Heart right ventricle (tissue), 16 donors: ENCODE measurements around the gene TTLL10. TPM values are rescaled to one million over a fixed set of nuclear protein-coding genes. Genes with fewer than 3 reads are reported as not detected.

ENCODE experiments used
- ATAC-seq, 8 donors: fragments of 200-7000 bp; cut with Tn5 transposase; one replicate each; pipeline ENCODE4 v1.9.1; 2020; ENCODE audit warnings: mild to moderate bottlenecking in 8 of 8, moderate library complexity in 8 of 8, moderate number of reproducible peaks in 1 of 8
- DNase-seq, 2 donors: peaks; one replicate each; pipeline ENCODE4 v3.0.0-alpha.2; 2020
- H3K27ac ChIP-seq, 10 donors: fragments of 200-600 bp; sonication (generic) in 2 of 10; one replicate each; pipeline versions ENCODE4 v1.5.0 to v1.8.0; 2020 to 2022; ENCODE audit warnings: mild to moderate bottlenecking in 3 of 10
- H3K27me3 ChIP-seq, 7 donors: fragments of 200-600 bp; one replicate each; pipeline ENCODE4 v1.8.0; 2021 to 2022; ENCODE audit warnings: mild to moderate bottlenecking in 2 of 7
- H3K36me3 ChIP-seq, 9 donors: fragments of 200-600 bp; sonication (generic) in 1 of 9; one replicate each; pipeline versions ENCODE4 v1.5.0 to v1.8.0; 2020 to 2022; ENCODE audit warnings: mild to moderate bottlenecking in 2 of 9
- H3K4me1 ChIP-seq, 9 donors: fragments of 200-600 bp; sonication (generic) in 1 of 9; one replicate each; pipeline versions ENCODE4 v1.5.0 to v1.8.0; 2020 to 2022; ENCODE audit warnings: mild to moderate bottlenecking in 4 of 9
- H3K4me3 ChIP-seq, 10 donors: fragments of 200-600 bp; sonication (generic) in 2 of 10; one replicate each; pipeline versions ENCODE4 v1.5.0 to v1.8.0; 2020 to 2022; ENCODE audit warnings: mild to moderate bottlenecking in 7 of 10, moderate library complexity in 2 of 10
- H3K9me3 ChIP-seq, 11 donors: fragments of 200-600 bp in 10 of 11; sonication (generic) in 2 of 11; one replicate each; pipeline versions ENCODE4 v1.5.0 to v1.8.0; 2013 to 2022; ENCODE audit warnings: mild to moderate bottlenecking in 2 of 11, control low read depth in 1 of 11, moderate library complexity in 1 of 11
- CTCF ChIP-seq, 9 donors: fragments of 200-600 bp; sonication (generic) in 2 of 9; IDR thresholded peaks; one replicate each; pipeline versions ENCODE4 v1.5.0 to v1.8.0; 2021 to 2022; ENCODE audit warnings: antibody characterized with exemption in 9 of 9, mild to moderate bottlenecking in 5 of 9, moderate library complexity in 1 of 9
- WGBS, 2 donors: extraction: QIAGEN DNeasy Blood & Tissue Kit; methylation state at CpG; one replicate each; pipeline ENCODE4 v1.1.7; 2013; ENCODE audit warnings: inconsistent platforms in 1 of 2; 5-methylcytosine and 5-hydroxymethylcytosine counted together
- intact Hi-C, 10 donors: fragments of 100-400 bp; cut with DNase I; formaldehyde crosslinking; loops; one replicate each; pipeline versions ENCODE4 v1.11.1 to v1.14.2; 2022
- long read RNA-seq, 3 donors: library from polyadenylated mRNA; unstranded; transcript quantifications; one replicate each; pipeline ENCODE4 v2.0.0, GENCODE V29; 2020 to 2021
- polyA plus RNA-seq, 2 donors: library from polyadenylated mRNA; stranded (reverse); fragments of 200-250 nt; gene quantifications; one replicate each; pipeline ENCODE4 v1.2.3, GENCODE V29; 2013
- total RNA-seq, 10 donors: library from RNA; stranded (reverse); fragmentation: NEBNext Ultra II Directional in 3 of 10; extraction: Animal tissue kit (Norgen Biotek cat#: 25700) in 3 of 10; gene quantifications; one replicate each; pipeline versions ENCODE4 v1.2.1 to v1.2.4, GENCODE V29; 2021 to 2023
- donor health status: Arrhythmogenic right ventricular cardiomyopathy.
- donor health status: ischemic (EF 13 %, LVEDD 7.1; RV severe dilation, severe dysfunction).
- donor health status: healthy with polysubstance abuse.
- donor health status: DM: no; HTN: yes; CAD: no.
- donor health status: DM: no; HTN: no; CAD: no.
- donor health status: ischemic (EF 25% LVEDD 6.9; RV normal size, moderate dysfunction).
- donor health status: ischemic (EF 25% LVEDD 5.7; RV mildly dilated, moderate dysfunction).
- donor health status: healthy.
- donor health status: DM: yes; HTN: yes; CAD: no.
- donor health status: Ischemic cardiomyopathy.
- donor health status: ischemic (EF 35%, LVEDD 5.7; RV mildly dilated, moderate dysfunction).
- donor health status: nonischemic (EF 11% LVEDD 7.7; RV severe dilation, severe dysfunction).
- donor health status: DM: yes; HTN: yes; CAD: no.
- donor health status: PGD.
- donor health status: ischemic (EF 29% LVEDD 5.4; RV normal size, mild dysfunction).
- donor health status: nonischemic (EF 23%, LVEDD 6.1; RV moderate dilation, normal function).

TTLL10 gene
- under 1 TPM in 7 of 10 donors, not detected in 3; 0.11 to 0.53 (median 0.26) TPM for total RNA-seq
- polyA plus RNA-seq = under 1 TPM; 0.09 to 0.29 TPM
- long read RNA-seq, donor 1 = 0 reads
- long read RNA-seq, donor 2 = 0 reads
- long read RNA-seq, donor 3 = 0 reads

- 19 to 23% methylated on average over 34 to 35 of the region's 35 CpGs for WGBS, 2 donors
- Histone ChIP-seq H3K36me3 (no peaks in the 10 kb centered on the region), H3K27me3 (peaks cover 13 to 96% (median 87%) of the 10 kb centered on the region in 7 donors), H3K9me3 (no peaks in the 10 kb centered on the region), H3K4me1 (peaks cover 0 to 10% (median 4%) of the 10 kb centered on the region in 9 donors), H3K27ac (no peak within 1 kb of the TSS), H3K4me3 (no peak within 1 kb of the TSS)
- peak in 1 of 2 donors; percentile 15 for DNase-seq
- no peak for TF ChIP-seq CTCF (IDR thresholded peaks at IDR 0.05)
- intact Hi-C loops = loop anchor here in 1 of 10 donors (5.0 kb wide), 1 partner anchor 52 kb away; no protein-coding TSS in a partner anchor
- ATAC-seq = peak in 3 of 8 donors; percentile 22 to 36 (median 35)
Observed at GRCh38 chr1:1173793-1174415, at the start of gene TTLL10. TTLL10 (plus strand) TSS chr1:1173880; CDS start chr1:1179216, 5,336 bp downstream.

- Histone ChIP-seq H3K27me3 (peaks cover 0 to 17% (median 5%) of the 10 kb centered on the region in 7 donors), H3K4me1 (peaks cover 0 to 12% (median 9%) of the 10 kb centered on the region in 9 donors), H3K4me3 (no peak overlapping the region), H3K9me3 (no peaks in the 10 kb centered on the region), H3K27ac (no peak overlapping the region), H3K36me3 (no peaks in the 10 kb centered on the region)
- intact Hi-C loops = loop anchor here in 9 of 10 donors (5.0 to 10.0 kb wide), 8 partner anchors 48 to 170 kb away; partner anchors contain the start of genes C1QTNF12 (in 3 of the 9), B3GALT6 (in 1 of the 9), SDF4 (in 1 of the 9) and TTLL10 (in 1 of the 9)
- ATAC-seq = no peak
- no peak for TF ChIP-seq CTCF (IDR thresholded peaks at IDR 0.05)
- no peak for DNase-seq
- WGBS, 2 donors = 90% methylated on average over 7 of the region's 7 CpGs
Observed at GRCh38 chr1:1124508-1124785, 49.2 kb upstream of the TTLL10 start.

GRCh38 chr1:1124786-1125642 lies 48.7 kb upstream of the TTLL10 start:
- 77 to 79% methylated on average over 29 of the region's 29 CpGs for WGBS, 2 donors
- no peak overlapping the region for H3K4me3 ChIP-seq
- no peaks in the 10 kb centered on the region for H3K9me3 ChIP-seq
- H3K27me3 ChIP-seq = peaks cover 0 to 13% (median 5%) of the 10 kb centered on the region in 7 donors
- ATAC-seq (no peak), DNase-seq (no peak)
- H3K36me3 ChIP-seq = no peaks in the 10 kb centered on the region
- H3K27ac ChIP-seq = no peak overlapping the region
- peaks cover 0 to 12% (median 9%) of the 10 kb centered on the region in 9 donors for H3K4me1 ChIP-seq
- TF ChIP-seq CTCF (IDR thresholded peaks at IDR 0.05) = no peak
- intact Hi-C loops = loop anchor here in 9 of 10 donors (5.0 to 10.0 kb wide), 8 partner anchors 47 to 170 kb away; partner anchors contain the start of genes C1QTNF12 (in 3 of the 9), B3GALT6 (in 1 of the 9), SDF4 (in 1 of the 9) and TTLL10 (in 1 of the 9)

- peaks cover 0 to 12% (median 9%) of the 10 kb centered on the region in 9 donors for H3K4me1 ChIP-seq
- WGBS, 2 donors = 82 to 83% methylated on average over 18 of the region's 18 CpGs
- no peak overlapping the region for H3K27ac ChIP-seq
- H3K27me3 ChIP-seq = peaks cover 0 to 6% (median 1%) of the 10 kb centered on the region in 7 donors
- no peak for TF ChIP-seq CTCF (IDR thresholded peaks at IDR 0.05)
- DNase-seq = no peak
- H3K36me3 ChIP-seq = no peaks in the 10 kb centered on the region
- ATAC-seq = no peak
- intact Hi-C loops = loop anchor here in 3 of 10 donors (10.0 kb wide), 2 partner anchors 119 to 169 kb away; partner anchors contain the start of gene C1QTNF12 (in 2 of the 3)
- H3K4me3 ChIP-seq = no peak overlapping the region
- H3K9me3 ChIP-seq = no peaks in the 10 kb centered on the region
Observed at GRCh38 chr1:1125945-1126344, 47.7 kb upstream of the TTLL10 start.
